GM18867 (cell line): Measurements from ENCODE around the gene ADAMTS16.

Source experiments
- ATAC-seq: cut with Tn5 transposase; IDR thresholded peaks from one replicate; pipeline ENCODE4 v1.9.1; 2021; ENCODE audit warnings: mild to moderate bottlenecking, moderate library complexity; ENCODE audit not compliant: unreplicated experiment

Gene ADAMTS16

DNA sequence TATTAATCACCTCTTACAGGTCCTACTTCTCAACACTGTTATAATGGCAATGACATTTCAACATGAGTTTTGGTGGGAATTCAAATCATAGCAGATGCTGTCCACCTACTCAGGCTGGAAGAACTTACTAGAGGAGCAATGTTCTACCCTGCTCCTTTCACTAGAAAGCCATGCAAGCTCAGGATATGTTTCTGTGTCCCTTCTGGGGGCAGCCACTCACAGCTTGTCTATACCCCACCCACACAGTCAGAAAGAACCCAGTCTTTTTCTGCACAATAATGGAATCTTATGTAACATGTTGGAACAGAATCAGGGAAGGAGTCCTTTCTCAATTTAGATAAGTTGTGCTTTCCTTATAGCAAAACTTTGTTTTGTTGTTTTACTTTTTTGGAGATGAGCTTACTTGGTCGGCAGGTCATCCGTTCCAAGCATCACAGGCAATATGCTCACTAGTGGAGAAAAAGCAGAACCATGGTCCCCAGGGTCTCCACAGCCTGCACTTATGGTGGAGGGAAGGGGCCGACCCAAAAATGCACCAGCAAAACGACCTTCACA is 229.0 kb downstream of the ADAMTS16 start:
- no peak for ATAC-seq
